Stimulated activated CD8-positive, alpha-beta memory T cell treated with anti-CD3 and anti-CD28 coated beads, Interleukin-12 subunit alpha, Interleukin-12 subunit beta, amount 100 ng/mL, for 24 hours (primary cell): ENCODE measurements around the gene SYT13.

ENCODE experiments used
- DNase-seq: peaks from one replicate; pipeline ENCODE4 v3.0.0-alpha.2; 2020; ENCODE audit errors: extremely low read depth

The SYT13 gene

DNA sequence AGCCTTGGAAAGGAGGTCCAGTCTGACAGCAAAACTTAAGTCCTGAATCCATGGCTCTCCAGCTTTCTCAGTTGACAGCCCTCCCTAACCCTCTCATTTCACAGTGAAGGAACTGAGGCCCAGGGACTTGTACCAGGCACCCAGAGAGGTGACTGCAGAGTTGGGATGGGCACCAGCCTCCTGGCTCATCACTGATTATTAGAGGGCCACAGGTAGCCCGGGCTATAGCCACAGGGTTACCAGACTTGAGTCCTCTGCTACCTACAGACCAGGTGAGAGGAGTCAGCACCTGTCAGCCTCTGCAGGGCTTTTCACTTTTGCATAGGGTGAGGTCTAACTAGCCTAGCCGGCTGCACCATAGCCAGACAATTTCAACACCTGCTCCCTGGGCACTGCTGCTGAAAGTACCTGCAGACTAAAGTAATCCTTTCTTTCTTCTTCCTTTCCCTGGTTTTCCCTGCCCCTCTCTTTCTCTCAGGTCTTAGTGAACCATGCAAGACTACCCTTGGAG lies 37.6 kb downstream of the SYT13 start:
- no peak for DNase-seq

DNA sequence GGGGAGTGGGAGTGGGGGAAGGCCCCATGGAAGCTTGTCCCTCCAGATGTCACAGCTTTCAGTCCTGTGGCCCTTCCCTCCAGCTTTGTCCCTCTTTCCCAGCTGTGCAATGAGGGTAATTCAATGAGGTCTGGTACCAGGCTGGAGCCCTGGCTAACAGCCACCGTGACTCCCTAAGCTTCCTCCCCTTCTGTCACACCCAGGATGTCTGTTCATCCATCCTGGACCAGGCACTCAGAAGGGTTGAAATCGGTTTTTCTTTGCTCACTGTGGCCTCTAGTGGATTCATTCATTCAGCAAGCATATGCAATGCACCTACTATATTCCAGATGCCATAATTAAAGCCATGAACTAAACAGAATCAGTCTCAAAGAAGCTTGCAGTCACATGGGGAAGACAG lies 38.7 kb downstream of the SYT13 start:
- no peak for DNase-seq

DNA sequence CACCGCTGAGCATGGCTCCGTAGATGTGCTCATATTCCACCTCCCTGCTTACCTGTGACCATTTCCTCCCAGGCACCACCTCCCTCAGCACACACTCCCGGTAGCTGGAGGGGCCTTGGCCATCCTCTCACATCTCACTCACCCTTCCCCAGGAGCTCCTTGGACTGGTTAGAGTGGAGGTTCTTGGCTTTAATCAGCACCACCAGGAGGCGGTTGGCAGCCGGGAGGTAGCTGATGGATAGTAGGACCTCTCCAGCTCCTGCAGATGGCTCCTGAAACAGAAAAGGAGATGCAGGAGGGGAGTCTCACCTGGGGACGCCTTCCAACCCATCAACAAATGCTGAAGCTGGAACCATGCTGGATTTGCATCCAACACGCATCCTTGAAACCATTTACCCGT lies 39.9 kb downstream of the SYT13 start:
- DNase-seq, result no peak

DNA sequence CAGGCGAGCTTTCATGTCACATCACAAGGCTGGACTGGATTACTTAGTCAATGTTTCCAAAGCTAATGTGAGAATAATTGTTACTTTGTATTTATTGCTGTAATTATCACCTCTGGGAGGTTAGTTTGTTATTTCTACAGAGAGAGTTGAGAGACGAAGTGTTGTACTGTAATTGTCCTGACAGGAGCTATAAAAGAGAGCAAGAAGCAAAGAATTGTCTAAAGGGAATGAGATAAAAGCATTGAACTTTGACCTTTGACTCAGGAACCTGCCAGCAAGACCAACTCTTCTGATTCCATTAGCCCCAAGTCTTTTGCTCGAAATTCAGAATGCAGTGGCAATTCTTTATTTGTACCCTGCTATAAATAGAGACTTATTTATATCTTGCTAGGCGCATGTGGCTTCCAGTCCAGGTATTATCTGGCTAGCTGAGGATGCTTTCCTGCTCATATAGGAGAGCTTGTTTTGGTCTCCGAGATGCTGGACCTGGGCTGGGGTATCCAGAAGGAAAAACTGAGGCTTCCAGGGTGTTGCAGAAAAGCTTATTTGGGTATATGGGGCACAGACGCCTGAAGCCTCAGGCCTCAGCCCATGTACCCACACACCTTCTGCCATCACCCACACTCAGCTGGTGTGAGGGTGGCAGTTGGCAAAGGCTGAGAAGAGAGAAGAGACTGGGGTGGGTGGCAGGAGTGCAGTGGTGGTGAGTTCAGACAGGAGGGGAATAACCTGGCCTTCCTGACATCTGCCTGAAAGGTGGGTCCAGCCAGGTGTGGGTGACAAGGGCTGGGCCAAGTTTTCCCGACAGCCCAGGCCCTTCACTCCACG lies 40.7 kb downstream of the SYT13 start:
- DNase-seq, result no peak

DNA sequence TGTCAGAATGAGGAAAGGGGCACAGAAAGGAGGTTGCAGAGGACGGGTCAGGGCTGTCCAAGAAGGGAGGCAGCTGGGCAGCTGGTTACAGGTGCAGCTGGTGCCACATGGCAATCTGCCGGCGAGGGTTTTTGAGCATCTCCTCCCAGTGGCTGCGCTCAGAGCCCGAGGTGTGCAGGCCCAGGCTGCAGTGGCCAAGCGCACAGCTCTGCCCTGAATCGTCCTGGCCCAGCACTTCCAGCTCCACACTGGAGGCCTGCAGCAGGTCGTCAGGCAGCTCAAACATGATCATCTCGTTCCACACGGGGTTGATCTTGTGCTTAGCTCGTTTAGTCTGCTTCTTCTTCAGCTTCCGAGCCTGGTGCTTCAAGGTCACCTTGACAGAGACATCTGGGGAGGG lies 42.2 kb downstream of the SYT13 start:
- no peak for DNase-seq

DNA sequence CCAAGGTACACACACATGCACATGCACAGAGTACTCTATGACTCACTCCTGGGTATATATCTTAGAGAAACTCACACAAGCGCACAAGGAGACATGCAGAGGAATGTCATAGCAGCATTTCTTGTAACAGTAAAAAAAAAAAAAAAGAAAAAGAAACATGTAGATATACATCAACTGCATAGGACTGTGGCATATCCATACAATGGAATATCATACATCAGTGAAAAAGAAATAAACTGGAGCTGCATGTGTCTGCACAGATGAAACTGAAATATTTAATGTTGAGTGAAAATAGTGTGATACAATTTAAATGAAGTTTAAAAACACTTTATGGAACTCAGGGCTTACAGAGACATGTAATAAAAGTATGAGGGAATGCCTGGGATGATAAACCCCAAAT lies 46.4 kb downstream of the SYT13 start:
- DNase-seq, result no peak

DNA sequence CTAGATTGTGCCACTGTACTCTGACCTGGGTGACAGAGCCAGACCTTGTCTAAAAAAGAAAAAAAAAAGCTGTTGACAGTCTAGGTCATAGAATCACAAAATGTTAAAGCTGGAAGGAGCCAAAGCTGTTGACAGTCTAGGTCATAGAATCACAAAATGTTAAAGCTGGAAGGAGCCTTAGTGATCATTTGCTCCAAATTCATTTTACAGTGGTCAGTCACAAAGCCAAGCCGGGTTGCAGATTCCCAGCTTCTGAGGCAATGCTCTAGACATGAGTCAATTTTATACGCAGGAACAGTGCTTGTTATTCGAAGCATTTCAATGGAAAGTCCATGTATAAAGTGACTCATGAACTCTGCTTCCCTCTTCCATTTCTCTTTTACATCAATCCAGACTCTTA lies 47.4 kb downstream of the SYT13 start:
- no peak for DNase-seq

DNA sequence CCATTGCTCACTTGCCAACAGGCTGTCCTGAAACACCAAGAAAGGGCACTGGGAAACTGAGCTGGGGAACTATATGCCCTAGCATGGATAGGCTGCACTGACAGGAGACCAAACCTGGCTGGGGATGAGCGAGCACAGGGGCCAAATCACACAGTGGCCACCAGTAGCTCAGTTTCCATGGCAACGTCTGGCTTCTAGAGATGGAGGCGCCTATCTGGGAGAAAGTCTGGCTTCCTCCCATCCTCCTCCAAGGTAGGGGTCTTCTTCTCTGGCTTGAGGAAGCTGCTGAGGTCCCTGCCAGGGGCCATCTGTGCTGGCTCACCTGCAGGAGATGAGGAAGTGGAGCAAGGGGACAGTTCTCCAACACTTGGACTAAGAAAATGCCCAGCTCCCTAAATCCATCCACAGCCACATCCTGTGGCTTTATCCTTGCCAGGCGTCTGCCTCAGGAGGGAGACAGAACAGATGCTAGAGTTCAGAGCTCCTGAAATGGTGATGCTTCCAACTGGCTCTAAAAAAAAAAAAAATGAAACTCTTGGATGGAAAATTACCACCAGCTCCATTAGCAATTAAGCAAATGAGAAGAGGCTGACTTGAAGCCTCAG lies 48.3 kb downstream of the SYT13 start:
- DNase-seq, result no peak

DNA sequence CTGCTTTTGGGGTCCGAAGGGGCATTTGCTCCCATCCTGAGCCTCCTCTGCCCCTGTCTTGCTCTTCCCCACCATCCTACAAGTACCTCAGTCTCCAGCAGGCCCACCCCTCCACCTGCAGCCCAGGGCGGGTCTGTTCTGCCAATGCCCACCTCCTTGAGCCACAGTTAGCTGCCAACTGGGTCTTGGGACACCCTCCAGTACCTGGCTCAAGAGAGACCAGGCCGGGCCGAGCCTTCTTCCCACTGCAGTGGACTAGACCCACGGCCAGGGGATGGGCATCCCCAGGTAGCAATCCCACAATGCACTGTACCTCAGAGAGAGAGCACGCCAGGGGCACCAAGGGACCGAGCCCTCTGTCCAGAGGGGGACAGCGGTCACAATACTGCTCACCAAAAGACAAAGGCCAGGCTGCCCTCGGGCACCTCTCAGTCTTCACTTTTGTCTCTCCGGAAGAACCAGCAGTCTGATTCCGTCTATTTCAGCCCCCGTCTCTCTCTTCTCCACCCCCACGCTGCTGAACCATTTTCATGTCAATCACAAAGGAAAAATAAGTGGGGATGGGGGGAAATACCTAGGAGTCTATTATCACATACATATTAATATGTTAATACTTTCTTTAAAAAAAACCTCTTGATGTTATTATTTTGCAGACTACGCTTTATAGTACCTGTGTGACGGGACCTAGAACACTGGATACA lies 51.7 kb downstream of the SYT13 start:
- DNase-seq, result no peak

DNA sequence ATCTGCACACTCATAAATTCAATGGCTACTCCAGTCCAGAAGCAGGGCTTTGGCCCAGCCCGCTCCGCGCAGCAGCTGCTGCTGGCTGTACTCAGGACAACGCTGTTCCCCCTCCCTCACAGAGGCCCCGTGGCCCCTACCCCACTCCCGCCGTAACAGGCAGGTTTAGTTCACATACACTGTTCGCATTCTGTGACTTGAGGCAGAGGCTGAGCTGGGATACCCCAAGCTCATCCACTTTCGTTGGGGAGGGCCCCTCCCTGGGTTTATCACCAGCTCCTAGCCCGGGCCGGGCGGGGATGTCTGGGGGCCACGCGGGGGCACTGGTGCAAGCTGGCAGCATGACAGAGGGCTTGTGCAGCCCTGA lies 52.4 kb downstream of the SYT13 start:
- no peak for DNase-seq

DNA sequence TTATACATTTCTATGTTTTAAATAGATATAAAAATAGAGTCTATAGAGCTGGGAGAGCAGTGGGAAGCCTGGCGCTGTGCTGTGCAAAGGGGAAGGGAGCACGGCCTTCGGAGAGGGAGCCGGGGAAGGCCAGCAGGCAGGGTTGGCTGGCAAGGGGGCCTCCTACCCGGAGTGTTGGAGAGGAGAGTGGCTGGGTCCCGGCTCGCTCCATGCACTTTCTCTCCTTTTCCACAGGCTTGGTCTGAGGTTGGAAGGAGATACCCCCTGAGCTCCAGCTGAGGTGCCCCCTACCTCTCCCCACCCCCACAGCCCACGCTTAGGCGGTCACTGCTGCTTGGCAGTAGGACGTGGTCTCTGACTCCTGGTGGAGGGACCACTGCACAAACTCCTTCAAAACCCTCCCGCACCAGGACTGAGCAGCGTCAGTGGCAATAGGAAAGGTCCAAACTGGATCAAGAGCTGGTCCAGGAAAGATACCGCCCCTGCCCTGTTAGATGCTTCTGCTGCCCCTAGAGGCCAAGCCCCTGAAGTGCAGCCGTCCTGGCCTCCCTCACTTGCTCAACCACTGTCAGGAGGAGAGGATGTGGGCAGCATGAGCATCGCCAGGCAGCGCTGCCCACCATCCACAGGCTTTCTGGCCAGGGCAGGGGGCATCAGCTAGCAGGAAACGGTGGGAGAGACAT lies 52.9 kb downstream of the SYT13 start:
- DNase-seq, result peak; percentile 16

DNA sequence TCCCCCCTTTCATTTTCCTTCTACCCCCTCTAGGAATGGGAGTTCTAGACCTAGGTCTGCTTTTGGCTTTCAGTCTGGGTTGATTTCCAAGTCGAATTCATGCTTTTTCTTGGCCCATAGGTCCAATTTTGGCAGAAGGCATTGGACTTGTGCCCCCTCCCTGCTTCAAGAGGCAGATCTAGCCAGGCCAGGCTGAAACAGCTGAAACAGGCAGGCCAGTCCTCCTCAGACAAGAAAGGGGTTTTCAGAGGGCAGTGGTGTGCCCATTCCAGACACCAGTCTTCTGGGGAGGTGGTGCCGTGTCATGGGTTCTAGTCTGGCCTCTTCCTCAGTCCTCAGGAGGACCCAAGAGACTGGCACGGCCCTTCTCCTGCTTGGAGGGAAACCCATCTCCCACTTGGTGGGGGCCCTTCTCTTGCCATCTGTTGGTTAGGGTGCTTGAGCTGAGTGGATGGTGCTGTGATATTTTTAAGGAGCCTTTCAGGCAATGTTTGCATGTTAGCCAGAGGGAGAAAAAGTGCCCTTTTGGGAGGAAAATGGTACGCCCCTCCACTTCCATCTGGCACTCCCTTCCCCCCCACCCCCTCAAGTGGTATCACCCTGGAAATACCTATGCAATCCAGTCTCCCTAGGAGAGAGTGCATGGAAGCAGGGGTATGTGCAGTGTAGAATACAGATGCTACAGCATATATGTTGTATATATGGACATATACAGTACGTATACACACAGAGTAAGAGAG lies 53.6 kb downstream of the SYT13 start:
- DNase-seq, result no peak

DNA sequence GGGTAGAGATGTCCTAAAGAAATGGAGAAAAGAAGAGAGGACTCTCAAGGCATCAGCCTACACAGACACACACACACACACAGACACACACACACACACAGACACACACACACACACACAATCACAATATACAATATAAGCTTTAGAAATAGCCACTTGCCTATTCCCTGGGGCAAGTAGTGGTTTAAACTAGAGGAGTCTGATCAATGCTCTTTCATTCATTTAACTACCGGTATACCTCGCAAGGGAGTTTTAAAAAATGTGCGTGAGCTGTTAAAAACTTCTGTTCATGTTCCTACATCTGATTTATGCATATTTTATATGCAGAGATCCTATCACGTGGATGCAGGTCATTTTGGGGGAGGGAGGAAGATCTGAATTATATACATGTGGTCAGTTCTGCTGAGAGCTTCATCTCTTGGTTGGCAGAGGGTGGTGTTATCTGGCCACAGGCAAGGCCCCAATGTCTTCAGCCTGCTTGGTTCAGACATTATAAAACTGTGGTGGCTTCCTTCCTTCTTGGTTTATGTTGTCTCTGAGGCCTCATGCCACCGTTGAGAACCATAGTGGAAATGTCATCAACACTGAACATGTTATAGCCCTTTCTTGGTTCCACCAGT lies 56.6 kb downstream of the SYT13 start:
- DNase-seq, result no peak

DNA sequence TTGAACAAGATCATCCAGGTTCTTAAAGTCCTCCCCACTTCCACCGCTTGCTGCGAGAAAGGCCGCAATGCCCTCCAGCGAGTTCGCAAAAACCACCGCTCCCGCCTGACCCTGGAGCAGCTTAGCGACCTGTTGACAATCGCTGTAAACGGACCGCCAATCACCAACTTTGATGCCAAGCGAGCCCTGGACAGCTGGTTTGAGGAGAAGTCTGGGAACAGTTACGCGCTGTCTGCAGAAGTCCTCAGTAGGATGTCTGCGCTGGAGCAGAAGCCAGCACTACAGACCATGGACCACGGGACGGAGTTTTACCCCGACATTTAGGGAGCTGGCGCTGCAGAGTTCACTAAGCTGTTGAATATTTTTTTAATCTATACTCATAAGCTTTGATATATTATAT lies 58.3 kb downstream of the SYT13 start:
- no peak for DNase-seq

DNA sequence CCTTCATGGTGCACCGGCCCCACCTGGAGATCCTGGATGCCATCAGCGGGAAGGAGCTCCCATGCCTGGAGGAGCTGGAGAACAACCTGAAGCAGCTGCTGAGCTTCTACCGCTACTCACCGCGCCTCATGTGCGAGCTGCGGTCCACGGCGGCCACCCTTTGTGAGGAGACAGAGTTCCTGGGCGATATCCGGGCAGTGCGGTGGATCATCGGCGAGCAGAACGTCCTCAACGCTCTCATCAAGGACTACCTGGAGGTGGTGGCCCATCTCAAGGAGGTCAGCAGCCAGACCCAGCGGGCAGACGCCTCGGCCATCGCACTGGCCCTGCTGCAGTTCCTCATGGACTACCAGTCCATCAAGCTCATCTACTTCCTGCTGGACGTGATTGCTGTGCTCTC lies 59.2 kb downstream of the SYT13 start:
- DNase-seq, result no peak

DNA sequence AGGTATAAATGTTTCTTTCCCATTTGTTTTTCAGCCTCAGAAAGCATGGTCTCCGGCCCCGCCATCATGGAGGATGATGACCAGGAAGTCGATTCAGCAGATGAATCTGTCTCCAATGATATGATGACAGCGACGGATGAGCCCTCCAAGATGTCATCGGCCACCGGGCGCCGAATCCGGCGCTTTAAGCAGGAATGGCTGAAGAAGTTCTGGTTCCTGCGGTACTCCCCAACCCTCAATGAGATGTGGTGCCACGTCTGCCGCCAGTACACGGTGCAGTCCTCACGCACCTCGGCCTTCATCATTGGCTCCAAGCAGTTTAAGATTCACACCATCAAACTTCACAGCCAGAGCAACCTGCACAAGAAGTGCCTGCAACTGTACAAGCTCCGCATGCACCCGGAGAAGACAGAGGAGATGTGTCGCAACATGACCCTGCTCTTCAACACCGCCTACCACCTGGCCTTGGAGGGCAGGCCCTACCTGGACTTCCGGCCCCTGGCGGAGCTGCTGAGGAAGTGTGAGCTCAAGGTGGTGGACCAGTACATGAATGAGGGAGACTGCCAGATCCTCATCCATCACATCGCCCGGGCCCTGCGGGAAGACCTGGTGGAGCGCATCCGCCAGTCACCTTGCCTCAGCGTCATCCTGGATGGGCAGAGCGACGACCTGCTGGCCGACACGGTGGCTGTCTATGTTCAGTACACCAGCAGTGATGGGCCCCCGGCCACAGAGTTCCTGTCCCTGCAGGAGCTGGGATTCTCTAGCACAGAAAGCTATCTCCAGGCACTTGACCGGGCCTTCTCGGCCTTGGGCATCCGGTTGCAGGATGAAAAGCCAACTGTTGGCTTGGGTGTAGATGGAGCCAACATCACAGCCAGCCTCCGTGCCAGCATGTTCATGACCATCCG lies 59.9 kb downstream of the SYT13 start:
- no peak for DNase-seq

DNA sequence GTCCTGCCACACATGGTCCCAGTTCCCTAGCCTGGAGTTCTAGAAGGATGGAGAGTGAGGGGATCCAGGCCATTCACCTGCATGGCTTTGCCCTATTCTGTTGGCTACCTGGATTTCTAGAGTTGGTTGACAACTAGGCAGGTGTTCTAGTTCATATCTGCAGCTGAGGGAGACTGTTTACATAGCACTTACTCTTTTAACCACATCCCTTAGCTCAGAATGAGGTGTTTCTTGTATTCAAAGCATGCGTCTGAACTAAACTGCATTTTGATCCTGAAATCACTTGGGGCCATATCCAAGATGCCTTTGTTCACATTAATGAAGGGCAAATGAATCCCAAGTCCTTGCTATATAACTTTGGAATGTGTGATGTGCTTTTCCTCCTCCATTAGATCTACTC lies 60.9 kb downstream of the SYT13 start:
- DNase-seq, result no peak

DNA sequence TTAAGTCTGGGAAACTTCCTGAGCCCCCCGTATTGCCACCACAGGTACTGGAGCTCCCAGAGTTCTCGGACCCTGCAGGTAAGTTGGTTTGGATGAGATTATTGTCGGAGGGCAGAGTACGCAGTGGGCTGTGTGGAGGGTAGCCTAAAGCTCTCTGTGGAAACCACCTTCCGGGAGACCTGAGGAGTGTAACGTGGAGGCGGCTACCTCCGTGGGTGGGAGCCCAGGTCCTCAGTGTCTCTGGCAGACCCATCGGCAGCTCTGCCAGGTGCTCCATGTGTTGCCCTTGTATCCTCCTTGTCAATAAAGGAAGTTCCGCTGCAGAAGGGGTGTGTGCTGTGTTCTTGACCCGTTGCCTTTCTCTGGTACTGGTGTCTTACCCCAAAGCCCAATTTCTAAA lies 61.4 kb downstream of the SYT13 start:
- no peak for DNase-seq

DNA sequence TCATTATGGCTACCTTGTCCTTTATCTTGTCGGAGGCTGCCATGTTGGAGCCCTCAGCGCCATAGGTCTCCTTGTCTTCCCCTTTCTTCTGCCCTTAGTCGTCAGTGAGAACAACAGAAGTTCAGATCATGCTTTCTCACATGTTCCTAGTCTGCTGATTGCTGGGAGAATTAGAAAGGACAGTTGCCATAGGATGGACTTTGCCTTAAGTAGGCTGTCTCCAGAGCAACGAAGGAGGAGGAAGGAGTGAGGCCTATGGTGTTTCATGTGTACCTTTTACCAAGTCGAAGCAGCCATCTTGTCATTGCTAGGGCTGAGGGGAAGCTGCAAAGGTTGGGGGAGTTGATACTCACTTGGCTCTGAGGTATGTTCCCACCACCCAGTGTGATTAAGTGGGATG lies 62.6 kb downstream of the SYT13 start:
- no peak for DNase-seq

DNA sequence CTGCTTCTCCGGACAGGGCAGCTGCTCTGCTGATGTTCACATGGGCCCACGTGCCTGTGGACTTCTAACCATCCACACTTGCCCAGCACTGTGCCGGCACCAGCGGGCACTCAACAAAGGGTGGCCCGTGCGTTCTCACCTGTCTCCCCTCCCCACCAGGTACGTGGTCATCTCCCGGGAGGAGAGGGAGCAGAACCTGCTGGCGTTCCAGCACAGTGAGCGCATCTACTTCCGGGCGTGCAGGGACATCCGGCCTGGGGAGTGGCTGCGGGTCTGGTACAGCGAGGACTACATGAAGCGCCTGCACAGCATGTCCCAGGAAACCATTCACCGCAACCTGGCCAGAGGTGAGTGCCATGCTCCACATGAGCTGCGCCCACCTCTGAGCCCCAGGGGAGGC lies 66.7 kb downstream of the SYT13 start:
- no peak for DNase-seq
